Mesendoderm (in vitro differentiated cells): ENCODE results near the gene INVS.

ENCODE experiments used
- DNase-seq: peaks from one replicate; pipeline ENCODE4 v3.0.0; 2013
- H2AK5ac ChIP-seq: 2 replicates; pipeline ENCODE4 v1.6.1; 2013; ENCODE audit warnings: low read length, inconsistent platforms
- H2BK120ac ChIP-seq: 2 replicates; pipeline ENCODE4 v1.6.1; 2013; ENCODE audit warnings: low read depth, mild to moderate bottlenecking, low read length, moderate library complexity, mixed read lengths
- H2BK15ac ChIP-seq: replicated peaks from 2 replicates; pipeline ENCODE4 v1.6.1; 2013; ENCODE audit warnings: low read depth, mild to moderate bottlenecking, moderate library complexity
- H2BK5ac ChIP-seq: 2 replicates; pipeline ENCODE4 v1.6.1; 2013; ENCODE audit warnings: low read length, inconsistent platforms
- H3K18ac ChIP-seq: 2 replicates; pipeline ENCODE4 v1.6.1; 2013; ENCODE audit warnings: mild to moderate bottlenecking, low read length, mixed read lengths
- H3K23ac ChIP-seq: one replicate; pipeline ENCODE4 v1.6.1; 2013; ENCODE audit warnings: low read length
- H3K27ac ChIP-seq: 2 replicates; pipeline ENCODE4 v1.5.1; 2013; ENCODE audit warnings: low read depth, mild to moderate bottlenecking, inconsistent platforms, low read length, moderate library complexity
- H3K27me3 ChIP-seq: 2 replicates; pipeline ENCODE4 v1.6.1; 2013; ENCODE audit warnings: low read length, control low read depth, mild to moderate bottlenecking, inconsistent platforms; ENCODE audit not compliant: insufficient read depth, poor library complexity
- H3K36me3 ChIP-seq: 2 replicates; pipeline ENCODE4 v1.6.1; 2013; ENCODE audit warnings: low read length, inconsistent platforms; ENCODE audit not compliant: control insufficient read depth, insufficient read depth
- H3K4ac ChIP-seq: one replicate; pipeline ENCODE4 v1.6.1; 2013; ENCODE audit warnings: low read depth, mild to moderate bottlenecking, low read length, moderate library complexity
- H3K4me1 ChIP-seq: 2 replicates; pipeline ENCODE4 v1.6.1; 2013; ENCODE audit warnings: low read depth, low read length, inconsistent platforms; ENCODE audit not compliant: control insufficient read depth
- H3K4me2 ChIP-seq: 2 replicates; pipeline ENCODE4 v1.6.1; 2013; ENCODE audit warnings: low read length
- H3K4me3 ChIP-seq: 2 replicates; pipeline ENCODE4 v1.5.1; 2013; ENCODE audit warnings: mild to moderate bottlenecking, low read length
- H3K56ac ChIP-seq: one replicate; pipeline ENCODE4 v1.6.1; 2013; ENCODE audit warnings: low read length
- H3K79me1 ChIP-seq: 2 replicates; pipeline ENCODE4 v1.6.1; 2013; ENCODE audit warnings: low read length, inconsistent platforms
- H3K79me2 ChIP-seq: 2 replicates; pipeline ENCODE4 v1.6.1; 2013; ENCODE audit warnings: mild to moderate bottlenecking, low read length; ENCODE audit not compliant: control insufficient read depth, insufficient read depth
- H3K9ac ChIP-seq: 2 replicates; pipeline ENCODE4 v1.6.1; 2013; ENCODE audit warnings: low read length, inconsistent platforms
- H4K5ac ChIP-seq: one replicate; pipeline ENCODE4 v1.6.1; 2013; ENCODE audit warnings: low read length
- H4K8ac ChIP-seq: one replicate; pipeline ENCODE4 v1.6.1; 2013; ENCODE audit warnings: low read depth, mild to moderate bottlenecking, control low read depth, low read length, moderate library complexity
- WGBS: extraction: QIAGEN DNeasy Blood & Tissue Kit; methylation state at CpG from one replicate; pipeline ENCODE4 v1.1.7; 2013; ENCODE audit warnings: low lambda C conversion rate, missing lambda C conversion rate; ENCODE audit not compliant: insufficient coverage; ENCODE audit errors: extremely low coverage; 5-methylcytosine and 5-hydroxymethylcytosine counted together

Gene INVS

DNA sequence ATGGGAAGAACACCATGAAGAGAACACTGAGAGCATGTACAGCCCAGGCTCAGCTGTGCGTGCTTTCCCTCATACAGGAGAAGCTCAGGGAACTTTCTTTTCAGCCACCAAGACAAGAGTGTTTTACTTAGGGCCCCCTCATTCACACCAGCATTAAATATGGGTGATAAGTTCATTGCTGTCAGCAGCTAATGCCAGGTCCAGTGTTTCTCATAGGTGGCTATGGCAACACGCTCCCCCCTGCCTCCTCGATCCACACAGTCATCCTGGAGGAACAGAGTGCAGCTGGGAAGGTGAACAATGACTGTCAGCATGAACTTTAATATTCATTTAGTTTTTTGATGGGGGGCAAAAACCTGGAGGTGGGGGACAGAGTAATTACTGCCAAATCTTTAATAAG, 199.3 kb downstream of the INVS start:
- Histone ChIP-seq H2AK5ac (no peak overlapping the region), H3K4me1 (no peaks in the 10 kb centered on the region), H3K4me2 (no peak overlapping the region), H2BK5ac (no peak overlapping the region), H3K18ac (no peak overlapping the region), H4K8ac (no peak overlapping the region), H4K5ac (no peak overlapping the region), H3K9ac (no peak overlapping the region), H3K27me3 (no peaks in the 10 kb centered on the region), H2BK120ac (no peak overlapping the region), H3K4me3 (no peak overlapping the region), H3K23ac (no peak overlapping the region), H3K36me3 (peaks cover 1% of the 10 kb centered on the region), H3K79me1 (peaks cover 6% of the 10 kb centered on the region), H3K27ac (no peak overlapping the region), H2BK15ac (no peak overlapping the region), H3K4ac (no peak overlapping the region), H3K79me2 (peaks cover under 1% of the 10 kb centered on the region), H3K56ac (no peak overlapping the region)
- DNase-seq: no peak
- WGBS: no CpG with 5 or more reads among the region's 3 CpGs

DNA sequence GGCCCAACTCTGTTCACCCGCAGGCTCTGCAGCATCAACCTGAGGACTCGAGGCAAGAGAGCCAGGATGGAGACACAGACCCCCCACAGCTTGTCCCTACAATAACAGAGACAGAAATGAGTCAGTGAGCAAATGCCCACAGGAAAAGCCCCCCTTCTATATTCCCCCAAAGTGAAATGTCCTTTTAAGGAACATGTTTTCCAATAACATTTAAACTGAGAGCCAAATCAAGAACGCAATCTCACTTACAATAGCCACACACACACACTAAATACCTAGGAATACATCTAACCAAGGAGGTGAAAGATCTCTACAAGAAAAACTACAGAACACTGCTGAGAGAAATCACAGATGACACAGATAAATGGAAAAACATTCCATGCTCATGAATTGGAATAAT, 204.7 kb downstream of the INVS start:
- H3K18ac ChIP-seq: no peak overlapping the region
- no peak overlapping the region for H3K23ac ChIP-seq
- H3K4me3 ChIP-seq: no peak overlapping the region
- no peaks in the 10 kb centered on the region for H3K27me3 ChIP-seq
- no peak overlapping the region for H4K5ac ChIP-seq
- no peak overlapping the region for H3K4me2 ChIP-seq
- H3K9ac ChIP-seq: no peak overlapping the region
- no peak for DNase-seq
- peaks cover 8% of the 10 kb centered on the region for H3K79me2 ChIP-seq
- H3K56ac ChIP-seq: no peak overlapping the region
- no peak overlapping the region for H2AK5ac ChIP-seq
- no peak overlapping the region for H3K27ac ChIP-seq
- no peaks in the 10 kb centered on the region for H3K36me3 ChIP-seq
- H3K4ac ChIP-seq: no peak overlapping the region
- no peak overlapping the region for H2BK15ac ChIP-seq
- no peaks in the 10 kb centered on the region for H3K4me1 ChIP-seq
- H2BK5ac ChIP-seq: no peak overlapping the region
- H4K8ac ChIP-seq: no peak overlapping the region
- peaks cover 10% of the 10 kb centered on the region for H3K79me1 ChIP-seq
- WGBS: no CpG with 5 or more reads among the region's 3 CpGs
- no peak overlapping the region for H2BK120ac ChIP-seq

DNA sequence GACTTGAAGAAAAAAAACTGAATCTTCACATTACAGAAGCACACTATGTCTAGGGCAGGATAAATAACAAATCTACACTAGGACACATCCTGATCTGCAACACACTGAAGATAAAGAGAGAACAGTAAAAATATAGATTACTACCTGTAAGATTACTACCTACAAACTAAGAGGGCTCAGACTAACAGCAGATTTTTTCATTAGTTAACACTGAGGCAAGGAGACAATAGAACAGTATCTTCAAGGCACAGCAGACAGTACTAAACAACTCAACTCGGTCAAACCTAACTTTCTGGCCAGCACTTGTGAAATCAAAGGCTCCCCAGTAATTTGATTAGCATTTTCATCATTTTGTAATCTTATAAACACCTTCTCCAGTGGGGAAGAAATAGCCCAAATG, 207.2 kb downstream of the INVS start:
- Histone ChIP-seq H2AK5ac (no peak overlapping the region), H3K18ac (no peak overlapping the region), H3K4ac (no peak overlapping the region), H3K36me3 (no peaks in the 10 kb centered on the region), H2BK120ac (no peak overlapping the region), H3K4me3 (no peak overlapping the region), H3K4me2 (no peak overlapping the region), H4K5ac (no peak overlapping the region), H3K79me2 (peaks cover 10% of the 10 kb centered on the region), H3K9ac (no peak overlapping the region), H3K4me1 (no peaks in the 10 kb centered on the region), H2BK15ac (no peak overlapping the region), H3K23ac (no peak overlapping the region), H3K56ac (no peak overlapping the region), H3K27ac (no peak overlapping the region), H3K79me1 (peaks cover 11% of the 10 kb centered on the region), H3K27me3 (no peaks in the 10 kb centered on the region), H2BK5ac (no peak overlapping the region), H4K8ac (no peak overlapping the region)
- no peak for DNase-seq
- no CpG with 5 or more reads among the region's 1 CpG for WGBS

DNA sequence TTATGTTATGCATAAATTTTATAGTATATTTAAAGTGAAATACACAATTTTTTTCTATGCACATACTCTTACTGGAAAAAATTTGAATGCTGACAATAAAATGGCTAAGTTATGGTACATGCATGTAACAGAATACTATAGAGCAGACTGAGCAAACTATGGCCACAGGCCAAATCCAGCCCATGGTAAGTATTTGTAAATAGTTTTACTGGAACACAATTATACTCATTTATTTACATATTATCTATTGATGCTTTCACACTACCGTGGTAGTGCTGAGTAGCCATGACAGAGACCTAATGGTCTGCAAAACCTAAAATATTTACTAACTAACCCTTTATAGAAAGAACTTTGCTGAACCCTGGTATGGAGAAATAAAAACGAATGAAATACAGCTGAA, 208.0 kb downstream of the INVS start:
- Histone ChIP-seq H2AK5ac (no peak overlapping the region), H3K23ac (no peak overlapping the region), H3K18ac (no peak overlapping the region), H3K4me3 (no peak overlapping the region), H3K27me3 (no peaks in the 10 kb centered on the region), H2BK120ac (no peak overlapping the region), H3K79me1 (peaks cover 12% of the 10 kb centered on the region), H4K8ac (no peak overlapping the region), H3K79me2 (peaks cover 12% of the 10 kb centered on the region), H3K4me2 (no peak overlapping the region), H3K4ac (no peak overlapping the region), H3K27ac (no peak overlapping the region), H2BK15ac (no peak overlapping the region), H3K56ac (no peak overlapping the region), H3K36me3 (no peaks in the 10 kb centered on the region), H2BK5ac (no peak overlapping the region), H3K4me1 (no peaks in the 10 kb centered on the region), H4K5ac (no peak overlapping the region), H3K9ac (no peak overlapping the region)
- WGBS: no CpG with 5 or more reads among the region's 2 CpGs
- DNase-seq: no peak

DNA sequence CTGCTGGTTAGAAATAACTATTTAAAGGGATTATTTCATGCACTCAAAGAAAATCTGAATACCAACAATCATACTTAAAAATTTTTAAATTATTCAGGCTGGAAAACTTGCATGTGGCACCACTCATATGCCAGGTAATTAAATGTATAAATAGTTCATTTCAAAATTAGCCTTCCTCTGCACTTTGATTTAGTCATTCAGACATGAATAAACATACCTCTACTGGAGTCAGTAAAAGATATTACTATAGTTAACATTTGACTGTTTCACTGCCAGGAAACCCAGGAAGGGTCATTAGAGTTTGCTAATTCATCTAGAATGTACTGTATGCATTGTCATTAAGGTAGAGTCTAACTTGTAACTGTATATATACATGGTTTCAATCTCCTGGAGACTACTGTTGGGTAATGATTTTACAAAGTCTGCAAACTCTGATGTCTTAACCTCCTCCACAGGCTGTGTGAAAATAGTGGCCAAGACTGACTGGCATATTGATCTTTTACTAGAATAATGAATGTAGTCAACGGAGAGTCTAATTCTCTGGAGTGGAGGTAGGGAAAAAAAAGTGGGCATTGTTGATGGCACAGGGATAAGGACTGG, 210.0 kb downstream of the INVS start:
- Histone ChIP-seq H2BK120ac (no peak overlapping the region), H2AK5ac (no peak overlapping the region), H3K18ac (no peak overlapping the region), H2BK5ac (no peak overlapping the region), H3K4me3 (no peak overlapping the region), H3K4me2 (no peak overlapping the region), H3K79me1 (peaks cover 13% of the 10 kb centered on the region), H2BK15ac (no peak overlapping the region), H3K79me2 (peaks cover 13% of the 10 kb centered on the region), H3K4ac (no peak overlapping the region), H3K4me1 (no peaks in the 10 kb centered on the region), H4K8ac (no peak overlapping the region), H3K27ac (no peak overlapping the region), H4K5ac (no peak overlapping the region), H3K56ac (no peak overlapping the region), H3K36me3 (no peaks in the 10 kb centered on the region), H3K23ac (no peak overlapping the region), H3K27me3 (no peaks in the 10 kb centered on the region), H3K9ac (no peak overlapping the region)
- no peak for DNase-seq
- no CpG with 5 or more reads among the region's 1 CpG for WGBS

DNA sequence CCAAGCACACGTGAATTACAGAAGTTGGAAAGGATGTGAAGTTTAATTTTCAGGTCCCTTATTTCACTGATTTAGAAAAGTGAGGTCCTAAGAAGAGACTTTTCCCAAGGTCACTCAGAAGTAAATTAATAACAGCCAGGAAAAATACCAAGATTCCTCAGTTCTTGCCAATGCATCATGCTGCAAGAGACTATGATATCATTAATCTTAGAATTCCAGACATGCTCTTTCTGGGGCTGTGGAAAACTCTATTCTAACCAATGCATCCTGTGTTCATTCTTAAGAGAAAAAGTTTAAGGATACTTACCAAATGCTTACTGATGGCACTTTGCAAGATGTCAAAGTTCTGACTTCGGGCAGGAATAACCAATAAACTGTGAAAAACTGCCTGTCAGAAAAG, 210.9 kb downstream of the INVS start:
- no peak overlapping the region for H2BK120ac ChIP-seq
- H3K9ac ChIP-seq: no peak overlapping the region
- H2BK15ac ChIP-seq: no peak overlapping the region
- H3K18ac ChIP-seq: no peak overlapping the region
- H3K56ac ChIP-seq: no peak overlapping the region
- H4K8ac ChIP-seq: no peak overlapping the region
- peaks cover 13% of the 10 kb centered on the region for H3K79me1 ChIP-seq
- no peak overlapping the region for H3K4ac ChIP-seq
- no peak overlapping the region for H3K27ac ChIP-seq
- no peak overlapping the region for H2AK5ac ChIP-seq
- H3K27me3 ChIP-seq: no peaks in the 10 kb centered on the region
- no peak overlapping the region for H4K5ac ChIP-seq
- no peak overlapping the region for H3K4me3 ChIP-seq
- H3K36me3 ChIP-seq: no peaks in the 10 kb centered on the region
- H3K4me2 ChIP-seq: no peak overlapping the region
- H2BK5ac ChIP-seq: no peak overlapping the region
- DNase-seq: no peak
- no peak overlapping the region for H3K23ac ChIP-seq
- no peaks in the 10 kb centered on the region for H3K4me1 ChIP-seq
- WGBS: no CpG with 5 or more reads among the region's 2 CpGs
- peaks cover 13% of the 10 kb centered on the region for H3K79me2 ChIP-seq
